IMR-90 (cell line): Measurements from ENCODE around the gene USP25. TPM values are rescaled to one million over a fixed set of nuclear protein-coding genes. Genes with fewer than 3 reads are reported as not detected.

Experiments
- ATAC-seq: fragments of 200-7000 bp; cut with Tn5 transposase; 2 replicates; pipeline ENCODE4 v1.9.1; 2020; ENCODE audit warnings: low read depth, mild to moderate bottlenecking, moderate library complexity
- BruUV-seq: library from RNA; stranded (reverse); fragments of 400-500 nt; replicated peaks from 2 replicates; lab custom pipeline; 2021; lab: Mats Ljungman, UMichigan
- CTCF ChIA-PET: fragments of 300-600 bp; formaldehyde crosslinking; extraction: SDS; loops from one replicate; lab custom pipeline; 2021; ENCODE audit warnings: antibody characterized with exemption; lab: Yijun Ruan, JAX
- POLR2A ChIA-PET: fragments of 300-600 bp; sonication (Branson Sonifier 250); formaldehyde crosslinking; loops from one replicate; lab custom pipeline; 2022; ENCODE audit warnings: antibody characterized with exemption; ENCODE audit not compliant: unreplicated experiment; lab: Charles Lee
- DNase-seq: peaks from one replicate; pipeline ENCODE4 v3.0.0; 2013
- H2AFZ ChIP-seq: replicated peaks from 2 replicates; pipeline ENCODE3; 2013; ENCODE audit warnings: low read length, mild to moderate bottlenecking; ENCODE audit not compliant: poor library complexity
- H2AK5ac ChIP-seq: 2 replicates; pipeline ENCODE4 v1.6.1; 2013; ENCODE audit warnings: low read depth, low read length, inconsistent platforms
- H2AK9ac ChIP-seq: replicated peaks from 2 replicates; pipeline ENCODE3; 2013; ENCODE audit warnings: mild to moderate bottlenecking, low read depth, low read length, moderate library complexity; ENCODE audit not compliant: poor library complexity
- H2BK120ac ChIP-seq: 2 replicates; pipeline ENCODE4 v1.6.1; 2013; ENCODE audit warnings: low read depth, low read length, inconsistent platforms
- H2BK15ac ChIP-seq: 3 replicates; pipeline ENCODE4 v1.6.1; 2013; ENCODE audit warnings: low read depth, low read length, inconsistent platforms
- H2BK20ac ChIP-seq: 2 replicates; pipeline ENCODE4 v1.6.1; 2013; ENCODE audit warnings: low read depth, mild to moderate bottlenecking, inconsistent platforms, low read length, moderate library complexity
- H2BK5ac ChIP-seq: 2 replicates; pipeline ENCODE4 v1.6.1; 2013; ENCODE audit warnings: mild to moderate bottlenecking, low read depth, low read length, inconsistent platforms; ENCODE audit not compliant: poor library complexity, severe bottlenecking
- H3K14ac ChIP-seq: replicated peaks from 2 replicates; pipeline ENCODE4 v1.6.1; 2013; ENCODE audit warnings: low read depth, low read length, inconsistent platforms
- H3K18ac ChIP-seq: 2 replicates; pipeline ENCODE4 v1.6.1; 2013; ENCODE audit warnings: low read depth, low read length, control low read depth
- H3K23ac ChIP-seq: 2 replicates; pipeline ENCODE4 v1.6.1; 2013; ENCODE audit warnings: low read depth, low read length, inconsistent platforms
- H3K27ac ChIP-seq: 2 replicates; pipeline ENCODE4 v1.5.1; 2013; ENCODE audit warnings: mild to moderate bottlenecking, control low read depth, low read length; ENCODE audit not compliant: insufficient read depth
- H3K27me3 ChIP-seq: 2 replicates; pipeline ENCODE4 v1.6.1; 2013; ENCODE audit warnings: low read length; ENCODE audit not compliant: control insufficient read depth, insufficient read depth
- H3K36me3 ChIP-seq: 2 replicates; pipeline ENCODE4 v1.6.1; 2013; ENCODE audit warnings: low read length, mixed read lengths; ENCODE audit not compliant: control insufficient read depth, insufficient read depth
- H3K4ac ChIP-seq: 2 replicates; pipeline ENCODE4 v1.6.1; 2013; ENCODE audit warnings: low read depth, low read length, inconsistent platforms
- H3K4me1 ChIP-seq: 2 replicates; pipeline ENCODE4 v1.6.1; 2013; ENCODE audit warnings: low read length, mixed read lengths; ENCODE audit not compliant: control insufficient read depth, insufficient read depth
- H3K4me2 ChIP-seq: 2 replicates; pipeline ENCODE4 v1.6.1; 2013; ENCODE audit warnings: low read depth, mild to moderate bottlenecking, control low read depth, low read length, moderate library complexity
- H3K4me3 ChIP-seq: 2 replicates; pipeline ENCODE4 v1.5.1; 2013; ENCODE audit warnings: low read depth, mild to moderate bottlenecking, control low read depth, low read length, moderate library complexity; ENCODE audit not compliant: insufficient read depth
- H3K56ac ChIP-seq: 2 replicates; pipeline ENCODE4 v1.6.1; 2013; ENCODE audit warnings: low read length, inconsistent platforms; ENCODE audit not compliant: insufficient read depth; ENCODE audit errors: extremely low read depth
- H3K79me1 ChIP-seq, 2 experiments: 2 replicates each; pipeline ENCODE4 v1.6.1; 2013; ENCODE audit warnings: low read length in 2 of 2, inconsistent platforms in 1 of 2, low read depth in 1 of 2
- H3K9ac ChIP-seq: 2 replicates; pipeline ENCODE4 v1.6.1; 2013; ENCODE audit warnings: low read depth, low read length, control low read depth
- H3K9me1 ChIP-seq: 2 replicates; pipeline ENCODE4 v1.6.1; 2013; ENCODE audit warnings: low read length, inconsistent platforms; ENCODE audit not compliant: insufficient read depth
- H3K9me3 ChIP-seq: 2 replicates; pipeline ENCODE4 v1.6.1; 2013; ENCODE audit warnings: low read length; ENCODE audit not compliant: control insufficient read depth, insufficient read depth
- H4K20me1 ChIP-seq: 2 replicates; pipeline ENCODE4 v1.6.1; 2013; ENCODE audit warnings: low read length, inconsistent platforms; ENCODE audit not compliant: insufficient read depth
- H4K5ac ChIP-seq: 2 replicates; pipeline ENCODE4 v1.6.1; 2013; ENCODE audit warnings: mild to moderate bottlenecking, low read depth, low read length, control low read depth
- H4K8ac ChIP-seq, 2 experiments: 2 replicates each; pipeline ENCODE4 v1.6.1; 2013; ENCODE audit warnings: low read depth in 2 of 2, low read length in 2 of 2, control low read depth in 1 of 2, inconsistent platforms in 1 of 2
- H4K91ac ChIP-seq: 2 replicates; pipeline ENCODE4 v1.6.1; 2013; ENCODE audit warnings: low read depth, low read length, inconsistent platforms; ENCODE audit not compliant: insufficient read depth
- CHD1 ChIP-seq: IDR thresholded peaks from 2 replicates; pipeline ENCODE4 v1.6.1; 2012; ENCODE audit warnings: low read depth, low read length, improper control_type of control experiment
- CTCF ChIP-seq: conservative IDR thresholded peaks from 2 replicates; pipeline ENCODE4 v1.5.1; 2012; ENCODE audit warnings: mild to moderate bottlenecking, low read depth, low read length, improper control_type of control experiment
- FOS ChIP-seq: fragments of 150-350 bp; IDR thresholded peaks from 2 replicates; pipeline ENCODE4 v1.6.1; 2016; ENCODE audit warnings: low read depth, low read length
- MAFK ChIP-seq: IDR thresholded peaks from 2 replicates; pipeline ENCODE4 v1.6.1; 2012; ENCODE audit warnings: low read depth, low read length, improper control_type of control experiment
- POLR2A ChIP-seq: IDR thresholded peaks from 2 replicates; pipeline ENCODE4 v1.6.1; 2012; ENCODE audit warnings: mild to moderate bottlenecking, low read depth, low read length
- WGBS, 2 experiments: methylation state at CpG; one replicate each; pipeline versions ENCODE4 v1.1.5 to v1.1.7; 2013; ENCODE audit warnings: missing lambda C conversion rate in 2 of 2; ENCODE audit not compliant: insufficient read length in 1 of 2; ENCODE audit errors: extremely low coverage in 2 of 2; 5-methylcytosine and 5-hydroxymethylcytosine counted together
- dilution Hi-C: fragments of 300-500 bp; cut with HindIII; formaldehyde crosslinking; loops from one replicate; pipeline ENCODE4 v1.14.3; 2018; ENCODE audit warnings: low sequenced_read_pairs; ENCODE audit not compliant: unreplicated experiment
- in situ Hi-C: fragments of 300-500 bp; cut with MboI; formaldehyde crosslinking; loops from 3 replicates; pipeline ENCODE4 v1.14.3; 2019; ENCODE audit warnings: low sequenced_read_pairs, inconsistent platforms, mixed read lengths
- intact Hi-C: fragments of 100-400 bp; cut with micrococcal nuclease; formaldehyde crosslinking; loops from 2 replicates; pipeline ENCODE4 v1.10.0; 2022
- polyA plus RNA-seq, 3 experiments: library from polyadenylated mRNA; depleted of rRNA; stranded (reverse); fragments of >200 nt; gene quantifications; 2 replicates each; pipeline ENCODE4 v1.2.3, GENCODE V29; 2012; ENCODE audit warnings: low replicate concordance in 1 of 3
- total RNA-seq: library from RNA; depleted of rRNA; stranded (reverse); fragments of >200 nt; gene quantifications from 2 replicates; pipeline ENCODE4 v1.2.3, GENCODE V29; 2012

Gene USP25
- total and polyA plus RNA-seq, 2 of the 4 experiments (the other 2 are of a cell fraction): 9.3 to 23.3 TPM

GRCh38 chr21:15731243-15731613, 1.4 kb downstream of the USP25 start:
- no peak overlapping the region for H2BK15ac ChIP-seq
- ATAC-seq: no peak
- POLR2A ChIA-PET: no interaction called here

More at GRCh38 chr21:15731243-15731613, 1.4 kb downstream of the USP25 start:
- Histone ChIP-seq H2AK5ac (no peak overlapping the region), H3K79me1 (peaks cover 10 to 37% of the 10 kb centered on the region in 2 experiments; a peak in 3 of 4 replicates), H3K4me2 (peak overlapping the region; percentile 98), H3K27me3 (no peaks in the 10 kb centered on the region), H4K8ac (no peak overlapping the region), H3K27ac (no peak overlapping the region), H3K23ac (no peak overlapping the region), H3K18ac (no peak overlapping the region), H3K4ac (no peak overlapping the region), H3K9ac (peak overlapping the region; percentile 99; the same call in 1 of the 2 replicates), H2BK20ac (no peak overlapping the region), H3K9me3 (no peaks in the 10 kb centered on the region), H2BK5ac (no peak overlapping the region), H3K4me3 (peak overlapping the region; percentile 96), H4K91ac (no peak overlapping the region), H2AFZ (no peak overlapping the region), H4K20me1 (peaks cover 7% of the 10 kb centered on the region; the same call in 1 of the 2 replicates), H3K9me1 (0 out of 2 replicates have a peak, but pooled peaks cover 2% of the 10 kb centered on the region), H2BK120ac (no peak overlapping the region), H2AK9ac (no peak overlapping the region), H3K56ac (no peak overlapping the region), H3K36me3 (no peaks in the 10 kb centered on the region), H3K14ac (peak overlapping the region; percentile 74; the same call in 1 of the 2 replicates), H3K4me1 (peaks cover 3% of the 10 kb centered on the region; the same call in 1 of the 2 replicates), H4K5ac (no peak overlapping the region)
- TSS peak; percentile 32 for BruUV-seq
- WGBS, 2 experiments: 0% methylated on average over 3 of the region's 4 CpGs; no CpG with 5 or more reads in 1 of the 2 experiments
- intact Hi-C loops: loop anchor here (5.0 kb wide), 1 partner anchor 111 kb away; no protein-coding TSS in a partner anchor
- TF ChIP-seq CTCF (no peak), CHD1 (no peak), FOS (no peak), MAFK (no peak), POLR2A (no peak)
- no peak for DNase-seq
- in situ Hi-C loops: no loop called here
- dilution Hi-C loops: no loop called here
- CTCF ChIA-PET: interaction anchor here (1.1 kb wide), 1 partner anchor 98 kb away, joined by 3 read pairs; no protein-coding TSS in a partner anchor
